ENCODE results near the gene TNFSF8. TPM values are rescaled to one million over a fixed set of nuclear protein-coding genes. Genes with fewer than 3 reads are reported as not detected.

Gene TNFSF8
- total RNA-seq, 1 experiment from 2014 or later, result not detected

DNA sequence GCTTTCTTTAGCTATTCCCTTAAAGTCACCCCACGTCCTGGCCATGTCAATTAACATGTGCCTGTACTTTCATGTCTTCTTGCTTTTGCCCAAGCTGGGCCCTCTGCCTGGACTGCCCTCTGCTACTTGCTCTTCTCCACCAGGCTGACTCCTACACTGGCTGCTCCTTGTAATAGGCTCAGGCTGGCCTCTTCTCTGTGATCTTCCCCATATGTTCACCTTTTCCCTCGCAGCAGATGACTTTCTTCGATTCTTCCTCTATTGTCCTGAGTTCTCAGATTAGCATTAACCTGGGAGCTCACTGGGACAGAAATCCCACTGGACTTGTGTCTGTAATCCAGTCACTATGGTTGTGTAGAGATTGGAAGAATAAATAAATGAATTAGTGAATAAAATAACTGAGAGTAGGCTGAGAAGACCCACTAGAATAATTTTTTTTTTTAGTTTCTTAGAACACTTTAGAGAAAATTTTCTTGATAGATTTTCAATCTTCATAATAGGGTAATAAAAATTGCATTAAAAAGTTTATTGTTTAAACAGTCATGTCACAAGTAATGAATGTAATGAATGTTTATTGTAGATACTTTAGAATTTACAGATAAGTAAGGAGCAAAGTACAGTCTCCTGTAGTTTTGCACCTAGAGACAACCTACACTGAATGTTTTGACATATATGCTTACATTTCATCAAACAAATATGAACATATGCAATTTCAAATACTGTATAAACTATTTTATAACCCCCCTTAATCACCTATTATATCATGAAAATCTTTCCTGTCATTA lies 77.1 kb downstream of the TNFSF8 start (continued):
- TF ChIP-seq, protein P1, sequence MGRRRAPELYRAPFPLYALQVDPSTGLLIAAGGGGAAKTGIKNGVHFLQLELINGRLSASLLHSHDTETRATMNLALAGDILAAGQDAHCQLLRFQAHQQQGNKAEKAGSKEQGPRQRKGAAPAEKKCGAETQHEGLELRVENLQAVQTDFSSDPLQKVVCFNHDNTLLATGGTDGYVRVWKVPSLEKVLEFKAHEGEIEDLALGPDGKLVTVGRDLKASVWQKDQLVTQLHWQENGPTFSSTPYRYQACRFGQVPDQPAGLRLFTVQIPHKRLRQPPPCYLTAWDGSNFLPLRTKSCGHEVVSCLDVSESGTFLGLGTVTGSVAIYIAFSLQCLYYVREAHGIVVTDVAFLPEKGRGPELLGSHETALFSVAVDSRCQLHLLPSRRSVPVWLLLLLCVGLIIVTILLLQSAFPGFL (CRISPR knock-in tag; IDR thresholded peaks at IDR 0.05; ENCODE audit: borderline replicate concordance), result no peak
- TF ChIP-seq EMX1 (CRISPR knock-in tag; IDR thresholded peaks at IDR 0.05) (no peak), ZNF219 (CRISPR knock-in tag; IDR thresholded peaks at IDR 0.05; ENCODE audit: borderline replicate concordance) (no peak)

DNA sequence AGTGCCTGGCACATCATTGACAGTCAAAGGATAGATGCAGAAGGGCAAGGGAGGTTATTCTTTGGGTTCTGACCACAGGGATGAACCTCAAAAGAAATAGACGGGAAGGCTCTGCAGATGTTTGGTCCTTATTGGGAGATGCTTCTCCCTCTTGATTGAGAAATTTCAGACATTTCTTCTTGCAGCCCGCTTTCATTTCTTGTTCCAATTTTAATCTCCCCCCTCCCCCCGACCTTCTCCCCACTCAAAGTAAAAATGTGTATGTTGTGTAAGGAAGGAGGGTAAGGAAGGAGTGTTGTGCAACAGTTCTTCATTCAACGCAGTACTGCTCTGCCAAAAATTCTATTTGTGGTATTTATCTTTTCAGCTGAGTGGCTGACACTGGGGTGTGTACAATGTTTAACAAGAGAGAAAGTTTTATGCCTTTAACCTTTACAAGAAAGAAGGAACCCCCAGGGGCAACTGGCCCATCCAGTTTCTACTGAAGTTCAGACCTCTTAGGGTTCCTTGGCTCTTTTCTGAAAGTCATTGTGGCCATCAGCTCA lies 78.3 kb downstream of the TNFSF8 start:
- no peak overlapping the region for H3K27ac Mint-ChIP-seq
- H3K9me3 Mint-ChIP-seq, result no peaks in the 10 kb centered on the region
- H3K27me3 Mint-ChIP-seq (ENCODE audit: low read depth), result no peaks in the 10 kb centered on the region; the same call in 1 of the 2 replicates
- H3K4me3 Mint-ChIP-seq, result no peak overlapping the region
- CTCF ChIA-PET, result no interaction called here
- ATAC-seq, result no peak
- POLR2A ChIA-PET, result no interaction called here
- H3K36me3 Mint-ChIP-seq, result no peaks in the 10 kb centered on the region
- peaks cover 6% of the 10 kb centered on the region for H3K4me1 Mint-ChIP-seq
- no peak for DNase-seq (ENCODE audit: low spot score)
- no peak for TF ChIP-seq ZNF263 (CRISPR knock-in tag; IDR thresholded peaks at IDR 0.05; ENCODE audit: low read depth)
- TF ChIP-seq, protein P2, sequence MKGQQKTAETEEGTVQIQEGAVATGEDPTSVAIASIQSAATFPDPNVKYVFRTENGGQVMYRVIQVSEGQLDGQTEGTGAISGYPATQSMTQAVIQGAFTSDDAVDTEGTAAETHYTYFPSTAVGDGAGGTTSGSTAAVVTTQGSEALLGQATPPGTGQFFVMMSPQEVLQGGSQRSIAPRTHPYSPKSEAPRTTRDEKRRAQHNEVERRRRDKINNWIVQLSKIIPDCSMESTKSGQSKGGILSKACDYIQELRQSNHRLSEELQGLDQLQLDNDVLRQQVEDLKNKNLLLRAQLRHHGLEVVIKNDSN (CRISPR knock-in tag; IDR thresholded peaks at IDR 0.05), result no peak
- no peak for TF ChIP-seq TCF7 (CRISPR knock-in tag; IDR thresholded peaks at IDR 0.05; ENCODE audit: low read depth)
- no peak for TF ChIP-seq CBFB (CRISPR knock-in tag; IDR thresholded peaks at IDR 0.05; ENCODE audit: low read depth)
- no peak for TF ChIP-seq ELF4 (CRISPR knock-in tag; IDR thresholded peaks at IDR 0.05; ENCODE audit: low read depth)
- TF ChIP-seq PRRX2 (CRISPR knock-in tag; IDR thresholded peaks at IDR 0.05), result no peak
- TF ChIP-seq JUN (CRISPR knock-in tag; IDR thresholded peaks at IDR 0.05), result no peak
- TF ChIP-seq ZNF671 (CRISPR knock-in tag; IDR thresholded peaks at IDR 0.05), result no peak
- TF ChIP-seq FOXK1 (CRISPR knock-in tag; IDR thresholded peaks at IDR 0.05), result no peak
- no peak for TF ChIP-seq ZNF219 (CRISPR knock-in tag; IDR thresholded peaks at IDR 0.05; ENCODE audit: borderline replicate concordance)
- TF ChIP-seq, protein P3, sequence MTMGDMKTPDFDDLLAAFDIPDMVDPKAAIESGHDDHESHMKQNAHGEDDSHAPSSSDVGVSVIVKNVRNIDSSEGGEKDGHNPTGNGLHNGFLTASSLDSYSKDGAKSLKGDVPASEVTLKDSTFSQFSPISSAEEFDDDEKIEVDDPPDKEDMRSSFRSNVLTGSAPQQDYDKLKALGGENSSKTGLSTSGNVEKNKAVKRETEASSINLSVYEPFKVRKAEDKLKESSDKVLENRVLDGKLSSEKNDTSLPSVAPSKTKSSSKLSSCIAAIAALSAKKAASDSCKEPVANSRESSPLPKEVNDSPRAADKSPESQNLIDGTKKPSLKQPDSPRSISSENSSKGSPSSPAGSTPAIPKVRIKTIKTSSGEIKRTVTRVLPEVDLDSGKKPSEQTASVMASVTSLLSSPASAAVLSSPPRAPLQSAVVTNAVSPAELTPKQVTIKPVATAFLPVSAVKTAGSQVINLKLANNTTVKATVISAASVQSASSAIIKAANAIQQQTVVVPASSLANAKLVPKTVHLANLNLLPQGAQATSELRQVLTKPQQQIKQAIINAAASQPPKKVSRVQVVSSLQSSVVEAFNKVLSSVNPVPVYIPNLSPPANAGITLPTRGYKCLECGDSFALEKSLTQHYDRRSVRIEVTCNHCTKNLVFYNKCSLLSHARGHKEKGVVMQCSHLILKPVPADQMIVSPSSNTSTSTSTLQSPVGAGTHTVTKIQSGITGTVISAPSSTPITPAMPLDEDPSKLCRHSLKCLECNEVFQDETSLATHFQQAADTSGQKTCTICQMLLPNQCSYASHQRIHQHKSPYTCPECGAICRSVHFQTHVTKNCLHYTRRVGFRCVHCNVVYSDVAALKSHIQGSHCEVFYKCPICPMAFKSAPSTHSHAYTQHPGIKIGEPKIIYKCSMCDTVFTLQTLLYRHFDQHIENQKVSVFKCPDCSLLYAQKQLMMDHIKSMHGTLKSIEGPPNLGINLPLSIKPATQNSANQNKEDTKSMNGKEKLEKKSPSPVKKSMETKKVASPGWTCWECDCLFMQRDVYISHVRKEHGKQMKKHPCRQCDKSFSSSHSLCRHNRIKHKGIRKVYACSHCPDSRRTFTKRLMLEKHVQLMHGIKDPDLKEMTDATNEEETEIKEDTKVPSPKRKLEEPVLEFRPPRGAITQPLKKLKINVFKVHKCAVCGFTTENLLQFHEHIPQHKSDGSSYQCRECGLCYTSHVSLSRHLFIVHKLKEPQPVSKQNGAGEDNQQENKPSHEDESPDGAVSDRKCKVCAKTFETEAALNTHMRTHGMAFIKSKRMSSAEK (CRISPR knock-in tag; IDR thresholded peaks at IDR 0.05; ENCODE audit: borderline replicate concordance), result no peak
- TF ChIP-seq TP53 (CRISPR knock-in tag; IDR thresholded peaks at IDR 0.05), result no peak
- TF ChIP-seq, protein P4, sequence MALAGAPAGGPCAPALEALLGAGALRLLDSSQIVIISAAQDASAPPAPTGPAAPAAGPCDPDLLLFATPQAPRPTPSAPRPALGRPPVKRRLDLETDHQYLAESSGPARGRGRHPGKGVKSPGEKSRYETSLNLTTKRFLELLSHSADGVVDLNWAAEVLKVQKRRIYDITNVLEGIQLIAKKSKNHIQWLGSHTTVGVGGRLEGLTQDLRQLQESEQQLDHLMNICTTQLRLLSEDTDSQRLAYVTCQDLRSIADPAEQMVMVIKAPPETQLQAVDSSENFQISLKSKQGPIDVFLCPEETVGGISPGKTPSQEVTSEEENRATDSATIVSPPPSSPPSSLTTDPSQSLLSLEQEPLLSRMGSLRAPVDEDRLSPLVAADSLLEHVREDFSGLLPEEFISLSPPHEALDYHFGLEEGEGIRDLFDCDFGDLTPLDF (CRISPR knock-in tag; IDR thresholded peaks at IDR 0.05), result no peak
- no peak for TF ChIP-seq ZNF121 (CRISPR knock-in tag; IDR thresholded peaks at IDR 0.05)

DNA sequence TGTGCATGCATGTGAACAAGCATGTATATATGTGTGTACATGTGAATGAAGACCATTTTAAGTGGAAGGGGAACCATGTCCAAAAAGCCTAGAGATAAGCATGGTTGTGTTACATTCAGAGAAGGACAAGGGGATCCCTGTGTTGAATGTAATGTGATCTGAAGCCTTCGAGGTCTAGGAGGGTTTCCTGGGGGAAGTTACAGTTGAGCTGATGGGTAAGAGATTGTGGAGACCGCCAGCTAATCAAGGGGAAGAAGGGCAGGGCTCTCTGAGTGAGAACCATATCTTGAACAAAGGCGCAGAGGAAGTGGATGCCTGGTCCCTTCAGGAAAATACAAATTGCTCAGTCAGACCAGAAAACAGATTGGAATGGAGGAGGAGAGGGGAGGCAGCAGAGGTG lies 79.1 kb downstream of the TNFSF8 start:
- H3K27ac Mint-ChIP-seq, result no peak overlapping the region
- CTCF ChIA-PET, result no interaction called here
- POLR2A ChIA-PET, result no interaction called here
- TF ChIP-seq, protein P5, sequence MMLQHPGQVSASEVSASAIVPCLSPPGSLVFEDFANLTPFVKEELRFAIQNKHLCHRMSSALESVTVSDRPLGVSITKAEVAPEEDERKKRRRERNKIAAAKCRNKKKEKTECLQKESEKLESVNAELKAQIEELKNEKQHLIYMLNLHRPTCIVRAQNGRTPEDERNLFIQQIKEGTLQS (CRISPR knock-in tag; conservative IDR thresholded peaks at IDR 0.05), result no peak
- TF ChIP-seq, protein P6, sequence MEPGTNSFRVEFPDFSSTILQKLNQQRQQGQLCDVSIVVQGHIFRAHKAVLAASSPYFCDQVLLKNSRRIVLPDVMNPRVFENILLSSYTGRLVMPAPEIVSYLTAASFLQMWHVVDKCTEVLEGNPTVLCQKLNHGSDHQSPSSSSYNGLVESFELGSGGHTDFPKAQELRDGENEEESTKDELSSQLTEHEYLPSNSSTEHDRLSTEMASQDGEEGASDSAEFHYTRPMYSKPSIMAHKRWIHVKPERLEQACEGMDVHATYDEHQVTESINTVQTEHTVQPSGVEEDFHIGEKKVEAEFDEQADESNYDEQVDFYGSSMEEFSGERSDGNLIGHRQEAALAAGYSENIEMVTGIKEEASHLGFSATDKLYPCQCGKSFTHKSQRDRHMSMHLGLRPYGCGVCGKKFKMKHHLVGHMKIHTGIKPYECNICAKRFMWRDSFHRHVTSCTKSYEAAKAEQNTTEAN (CRISPR knock-in tag; IDR thresholded peaks at IDR 0.05), result no peak
- TF ChIP-seq GTF2I (CRISPR knock-in tag; conservative IDR thresholded peaks at IDR 0.05) (no peak), ZNF219 (CRISPR knock-in tag; IDR thresholded peaks at IDR 0.05; ENCODE audit: borderline replicate concordance) (no peak), JAZF1 (CRISPR knock-in tag; IDR thresholded peaks at IDR 0.05) (no peak), FOXJ3 (CRISPR knock-in tag; IDR thresholded peaks at IDR 0.05; ENCODE audit: borderline replicate concordance) (no peak)
- H3K36me3 Mint-ChIP-seq, result no peaks in the 10 kb centered on the region
- DNase-seq (ENCODE audit: low spot score) (no peak), ATAC-seq (no peak)
- H3K4me3 Mint-ChIP-seq, result no peak overlapping the region
- peaks cover 6% of the 10 kb centered on the region for H3K4me1 Mint-ChIP-seq
- H3K9me3 Mint-ChIP-seq, result no peaks in the 10 kb centered on the region
- no peaks in the 10 kb centered on the region; the same call in 1 of the 2 replicates for H3K27me3 Mint-ChIP-seq (ENCODE audit: low read depth)

Data from WTC11 (cell line).